Panc1 (cell line): ENCODE data around the gene ZNF236.

ENCODE experiments used
- CTCF ChIP-seq: fragments of 450-650 bp; IDR thresholded peaks from 2 replicates; pipeline ENCODE4 v1.5.1; 2017; ENCODE audit warnings: mild to moderate bottlenecking
- SIN3A ChIP-seq: IDR thresholded peaks from 2 replicates; pipeline ENCODE4 v1.6.1; 2012; ENCODE audit warnings: low read depth, mild to moderate bottlenecking, low read length, moderate library complexity, borderline replicate concordance; ENCODE audit not compliant: insufficient read depth

GRCh38 chr18:76956648-76957047 is 134.3 kb downstream of the ZNF236 start:
- no peak for TF ChIP-seq CTCF
- TF ChIP-seq SIN3A = no peak
